GM21576 (cell line): ENCODE data around the gene ARID3B.

Source experiments
- ATAC-seq: cut with Tn5 transposase; IDR thresholded peaks from one replicate; pipeline ENCODE4 v1.9.1; 2021; ENCODE audit warnings: mild to moderate bottlenecking, moderate library complexity; ENCODE audit not compliant: unreplicated experiment

Gene ARID3B

GRCh38 chr15:74599156-74599555 is 58.1 kb downstream of the ARID3B start:
- no peak for ATAC-seq

GRCh38 chr15:74603026-74603788 is 62.2 kb downstream of the ARID3B start:
- no peak for ATAC-seq

GRCh38 chr15:74603789-74604705 is 63.0 kb downstream of the ARID3B start:
- ATAC-seq: no peak

- ATAC-seq: no peak
These were observed 64.2 kb downstream of the ARID3B start for GRCh38 chr15:74604983-74605794.

- ATAC-seq: no peak
These were observed 64.8 kb downstream of the ARID3B start for GRCh38 chr15:74605795-74606150.

GRCh38 chr15:74608786-74609185 is 67.8 kb downstream of the ARID3B start:
- ATAC-seq: no peak

GRCh38 chr15:74609938-74610301 is 68.9 kb downstream of the ARID3B start:
- no peak for ATAC-seq

- no peak for ATAC-seq
These were observed 69.4 kb downstream of the ARID3B start for GRCh38 chr15:74610302-74610951.

- no peak for ATAC-seq
These were observed 70.3 kb downstream of the ARID3B start for GRCh38 chr15:74611341-74611740.

- ATAC-seq: no peak
These were observed 70.8 kb downstream of the ARID3B start for GRCh38 chr15:74611834-74612233.

GRCh38 chr15:74612677-74613076 is 71.7 kb downstream of the ARID3B start:
- ATAC-seq: no peak

- no peak for ATAC-seq
These were observed 72.3 kb downstream of the ARID3B start for GRCh38 chr15:74613089-74613952.

- ATAC-seq: no peak
These were observed 73.1 kb downstream of the ARID3B start for GRCh38 chr15:74613953-74614743.

- peak; percentile 42 for ATAC-seq
These were observed 73.9 kb downstream of the ARID3B start for GRCh38 chr15:74614744-74615507.

- ATAC-seq: peak; percentile 69
These were observed 74.7 kb downstream of the ARID3B start, which contains the start of gene CLK3 for GRCh38 chr15:74615508-74616365. CLK3 (plus strand) TSS chr15:74615836; CDS start chr15:74619197, 3,361 bp downstream.

- ATAC-seq: no peak
These were observed 75.4 kb downstream of the ARID3B start for GRCh38 chr15:74616366-74616939.

GRCh38 chr15:74616996-74617395 is 76.0 kb downstream of the ARID3B start:
- no peak for ATAC-seq
